RKO (cell line): ENCODE data around the gene GEMIN5.
"Not testable (repeated sequence)": the region's sequence is repeated elsewhere in the genome, so short reads cannot be mapped to it uniquely, and the experiment has no call there.

Experiments used
- DNase-seq: peaks from one replicate; pipeline ENCODE4 v3.0.0-alpha.2; 2016; ENCODE audit warnings: low spot score

Gene GEMIN5, protein sequence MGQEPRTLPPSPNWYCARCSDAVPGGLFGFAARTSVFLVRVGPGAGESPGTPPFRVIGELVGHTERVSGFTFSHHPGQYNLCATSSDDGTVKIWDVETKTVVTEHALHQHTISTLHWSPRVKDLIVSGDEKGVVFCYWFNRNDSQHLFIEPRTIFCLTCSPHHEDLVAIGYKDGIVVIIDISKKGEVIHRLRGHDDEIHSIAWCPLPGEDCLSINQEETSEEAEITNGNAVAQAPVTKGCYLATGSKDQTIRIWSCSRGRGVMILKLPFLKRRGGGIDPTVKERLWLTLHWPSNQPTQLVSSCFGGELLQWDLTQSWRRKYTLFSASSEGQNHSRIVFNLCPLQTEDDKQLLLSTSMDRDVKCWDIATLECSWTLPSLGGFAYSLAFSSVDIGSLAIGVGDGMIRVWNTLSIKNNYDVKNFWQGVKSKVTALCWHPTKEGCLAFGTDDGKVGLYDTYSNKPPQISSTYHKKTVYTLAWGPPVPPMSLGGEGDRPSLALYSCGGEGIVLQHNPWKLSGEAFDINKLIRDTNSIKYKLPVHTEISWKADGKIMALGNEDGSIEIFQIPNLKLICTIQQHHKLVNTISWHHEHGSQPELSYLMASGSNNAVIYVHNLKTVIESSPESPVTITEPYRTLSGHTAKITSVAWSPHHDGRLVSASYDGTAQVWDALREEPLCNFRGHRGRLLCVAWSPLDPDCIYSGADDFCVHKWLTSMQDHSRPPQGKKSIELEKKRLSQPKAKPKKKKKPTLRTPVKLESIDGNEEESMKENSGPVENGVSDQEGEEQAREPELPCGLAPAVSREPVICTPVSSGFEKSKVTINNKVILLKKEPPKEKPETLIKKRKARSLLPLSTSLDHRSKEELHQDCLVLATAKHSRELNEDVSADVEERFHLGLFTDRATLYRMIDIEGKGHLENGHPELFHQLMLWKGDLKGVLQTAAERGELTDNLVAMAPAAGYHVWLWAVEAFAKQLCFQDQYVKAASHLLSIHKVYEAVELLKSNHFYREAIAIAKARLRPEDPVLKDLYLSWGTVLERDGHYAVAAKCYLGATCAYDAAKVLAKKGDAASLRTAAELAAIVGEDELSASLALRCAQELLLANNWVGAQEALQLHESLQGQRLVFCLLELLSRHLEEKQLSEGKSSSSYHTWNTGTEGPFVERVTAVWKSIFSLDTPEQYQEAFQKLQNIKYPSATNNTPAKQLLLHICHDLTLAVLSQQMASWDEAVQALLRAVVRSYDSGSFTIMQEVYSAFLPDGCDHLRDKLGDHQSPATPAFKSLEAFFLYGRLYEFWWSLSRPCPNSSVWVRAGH (N-terminal part only)

DNA sequence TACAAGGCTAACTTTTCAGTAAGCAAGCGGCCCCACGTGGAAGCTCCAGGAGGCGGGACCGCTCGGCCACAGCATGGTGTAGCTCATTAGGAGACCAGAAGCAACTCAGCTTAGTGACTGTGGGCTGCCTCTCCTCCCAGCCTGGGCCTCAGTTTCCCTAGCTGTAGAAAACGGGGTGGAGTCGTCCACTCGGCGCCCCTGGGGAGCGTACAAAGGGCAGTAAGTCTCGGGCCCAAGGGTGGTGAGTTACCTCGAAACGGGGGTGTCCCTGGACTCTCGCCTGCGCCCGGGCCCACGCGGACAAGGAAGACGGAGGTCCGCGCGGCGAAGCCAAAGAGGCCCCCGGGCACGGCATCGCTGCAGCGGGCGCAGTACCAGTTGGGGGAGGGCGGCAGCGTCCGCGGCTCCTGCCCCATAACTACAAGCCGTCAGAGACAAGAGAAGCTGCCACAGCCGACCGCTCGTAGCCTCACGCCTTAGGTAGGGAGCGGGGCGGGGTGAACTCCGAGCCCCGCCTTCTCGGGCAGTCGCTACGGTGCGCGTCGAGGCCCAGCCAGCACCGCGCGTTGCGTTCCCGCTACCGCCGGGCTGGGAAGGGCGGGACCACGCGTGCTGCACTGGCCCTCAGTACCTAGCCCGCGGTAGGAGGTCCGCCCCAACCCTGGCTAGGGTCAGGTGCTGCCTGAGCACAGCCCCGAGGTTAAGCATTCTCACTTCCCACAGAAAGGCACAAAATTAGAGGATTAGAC, at the start of gene GEMIN5:
TSS of gene GEMIN5 (minus strand) at position 494 of the 749 bp plus-strand sequence. CDS start at position 416, 78 bp downstream.
- peak; percentile 90 for DNase-seq

DNA sequence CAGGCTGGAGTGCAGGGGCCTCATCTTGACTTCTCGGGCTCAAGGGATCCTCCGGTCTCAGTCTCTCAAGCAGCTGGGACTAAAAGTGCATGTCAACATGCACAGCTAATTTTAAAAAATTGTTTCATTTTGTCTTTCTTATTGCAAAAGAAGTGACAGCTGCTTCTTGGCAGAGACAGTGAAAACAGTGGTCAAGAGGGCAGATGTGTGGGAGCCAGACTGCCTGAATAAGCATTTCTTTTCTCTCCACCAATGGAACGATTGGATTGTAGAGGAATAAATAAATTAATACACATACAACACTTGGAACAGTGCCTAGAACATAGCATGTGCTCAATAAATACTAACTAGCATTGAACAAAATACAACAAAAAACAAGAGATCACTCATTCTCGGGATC, 48.1 kb upstream of the GEMIN5 start:
- no peak for DNase-seq

DNA sequence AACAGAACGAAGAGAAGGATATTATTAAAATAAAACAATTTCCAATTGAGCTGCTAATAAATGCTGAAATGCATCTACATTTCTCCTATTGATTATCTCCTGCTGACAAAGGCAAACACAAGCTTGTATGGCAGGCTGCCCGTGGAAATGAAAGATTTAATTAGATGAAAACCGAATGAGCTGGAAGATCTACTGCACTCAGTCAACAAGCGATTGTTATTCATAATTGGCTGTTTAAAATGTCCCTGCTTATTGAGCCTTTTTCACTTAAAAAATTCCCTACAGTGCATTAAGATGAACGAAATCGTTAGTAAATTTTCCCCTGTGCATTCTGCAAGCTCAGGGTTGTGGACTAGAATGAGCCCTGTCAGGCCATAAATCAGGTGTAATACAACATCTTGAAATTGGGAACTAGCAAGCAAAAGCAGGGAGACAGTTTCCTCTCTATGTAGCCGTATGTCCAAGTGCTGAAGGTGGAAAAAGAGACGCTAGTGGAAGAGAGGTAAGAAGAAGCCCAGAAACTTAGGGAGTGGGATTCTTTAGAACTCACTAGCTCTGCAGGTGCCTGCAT, 47.0 kb upstream of the GEMIN5 start:
- no peak for DNase-seq

DNA sequence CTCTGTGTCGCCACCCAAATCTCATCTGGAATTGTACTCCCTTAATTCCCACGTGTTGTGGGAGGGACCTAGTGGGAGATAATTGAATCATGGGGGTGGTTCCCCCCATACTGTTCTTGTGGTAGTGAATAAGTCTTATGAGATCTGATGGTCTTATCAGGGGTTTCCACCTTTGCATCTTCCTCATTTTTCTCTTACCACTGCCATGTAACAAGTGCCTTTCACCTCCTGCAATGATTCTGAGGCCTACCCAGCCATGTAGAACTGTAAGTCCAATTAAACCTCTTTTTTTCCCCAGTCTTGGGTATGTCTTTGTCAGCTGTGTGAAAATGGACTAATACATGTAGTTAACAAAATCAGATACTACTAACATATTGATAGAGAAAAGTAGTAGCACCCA, 40.3 kb upstream of the GEMIN5 start:
- not testable (repeated sequence) for DNase-seq

DNA sequence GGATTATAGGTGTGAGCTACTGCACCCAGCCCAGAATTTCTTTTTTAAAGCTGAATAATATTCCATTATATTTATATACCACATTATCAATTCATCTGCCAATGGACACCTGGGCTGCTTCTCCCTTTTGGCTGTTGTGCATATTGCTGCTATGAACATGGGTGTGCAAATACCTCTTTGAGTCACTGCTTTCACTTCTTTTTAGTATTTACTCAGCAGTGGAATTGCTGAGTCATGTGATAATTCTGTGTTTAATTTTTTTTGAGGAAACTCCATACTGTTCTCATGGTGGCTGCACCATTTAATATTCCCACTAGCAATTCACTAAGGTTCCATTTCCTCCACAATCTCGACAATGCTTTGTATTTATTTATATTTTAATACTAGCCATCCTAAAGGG, 39.4 kb upstream of the GEMIN5 start:
- no peak for DNase-seq

DNA sequence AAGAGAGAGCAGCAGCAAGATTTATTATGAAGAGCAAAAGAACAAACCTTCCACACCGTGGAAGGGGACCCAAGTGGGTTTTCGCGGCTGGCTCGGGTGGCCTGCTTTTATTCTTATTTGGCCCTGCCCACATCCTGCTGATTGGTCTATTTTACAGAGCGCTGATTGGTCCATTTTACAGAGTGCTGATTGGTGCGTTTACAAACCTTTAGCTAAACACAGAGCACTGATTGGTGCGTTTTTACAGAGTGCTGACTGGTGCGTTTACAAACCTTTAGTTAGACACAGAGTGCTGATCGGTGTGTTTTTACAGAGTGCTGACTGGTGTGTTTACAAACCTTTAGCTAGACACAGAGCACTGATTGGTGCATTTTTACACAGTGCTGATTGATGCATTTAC, 38.1 kb upstream of the GEMIN5 start:
- DNase-seq = not testable (repeated sequence)

DNA sequence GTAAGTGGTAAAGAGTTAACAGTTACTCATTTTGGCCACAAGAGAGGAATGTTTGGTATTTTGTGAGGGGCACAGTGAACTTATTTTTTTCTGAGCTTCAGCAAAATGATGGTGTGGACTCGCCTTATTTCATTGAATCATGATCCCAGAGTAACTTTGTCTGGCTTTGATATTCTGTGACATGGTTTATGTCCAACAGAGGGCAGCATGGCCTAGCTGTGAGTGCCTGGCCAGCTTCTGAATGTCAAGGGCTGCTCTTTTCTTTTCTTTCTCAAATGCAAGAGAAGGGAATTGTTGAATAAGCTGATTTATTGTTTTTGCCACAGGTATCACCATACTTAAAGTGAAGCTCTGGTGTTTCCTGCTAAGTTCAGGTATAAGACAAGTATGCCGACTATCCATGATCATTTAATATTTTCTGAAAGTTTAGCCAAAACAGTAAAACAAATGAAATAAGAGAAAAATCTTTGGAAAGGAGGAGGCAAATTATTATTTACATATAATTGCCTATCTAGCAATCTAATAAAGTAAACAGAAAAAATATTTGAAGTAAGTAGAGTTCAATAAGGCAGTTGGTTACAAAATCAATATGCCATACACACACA, 34.6 kb upstream of the GEMIN5 start:
- peak; percentile 62 for DNase-seq

DNA sequence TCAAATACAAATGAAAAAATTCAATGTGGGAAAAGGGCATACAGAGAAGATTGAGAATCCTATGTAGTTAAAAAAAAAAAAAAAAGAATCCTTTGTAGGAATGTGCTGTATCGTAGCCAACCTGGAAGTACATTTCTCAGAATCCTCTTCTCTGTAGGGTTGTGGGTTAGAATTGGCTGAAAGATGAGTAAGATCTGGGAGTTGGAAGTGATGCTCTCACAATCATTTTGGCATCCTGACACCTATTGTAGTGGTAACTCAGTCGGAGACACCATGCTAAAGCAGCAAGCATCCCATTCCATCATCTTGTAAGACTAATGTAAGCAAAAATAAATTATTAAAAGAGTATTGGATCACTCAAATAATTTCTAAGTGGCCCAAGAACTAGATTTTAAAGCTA, 33.5 kb upstream of the GEMIN5 start:
- no peak for DNase-seq

DNA sequence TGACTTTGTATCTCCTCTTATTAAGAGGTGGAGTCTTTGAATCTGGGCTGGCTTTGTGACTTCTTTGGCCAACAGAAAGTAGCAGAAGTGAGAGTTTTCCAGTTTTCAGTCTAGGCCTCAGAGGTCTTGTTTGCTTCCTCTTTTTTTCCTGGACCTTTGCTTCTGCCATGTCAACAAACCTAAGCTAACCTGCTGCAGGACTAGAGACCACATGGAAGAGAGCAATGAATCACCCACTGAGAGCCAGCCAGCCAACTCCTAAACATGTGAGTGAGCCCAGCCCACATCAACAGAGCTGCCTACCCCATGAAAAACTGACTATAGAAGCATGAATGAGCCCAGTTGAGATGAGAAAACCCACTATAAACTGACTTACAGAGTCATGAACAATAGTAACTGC, 32.7 kb upstream of the GEMIN5 start:
- no peak for DNase-seq

DNA sequence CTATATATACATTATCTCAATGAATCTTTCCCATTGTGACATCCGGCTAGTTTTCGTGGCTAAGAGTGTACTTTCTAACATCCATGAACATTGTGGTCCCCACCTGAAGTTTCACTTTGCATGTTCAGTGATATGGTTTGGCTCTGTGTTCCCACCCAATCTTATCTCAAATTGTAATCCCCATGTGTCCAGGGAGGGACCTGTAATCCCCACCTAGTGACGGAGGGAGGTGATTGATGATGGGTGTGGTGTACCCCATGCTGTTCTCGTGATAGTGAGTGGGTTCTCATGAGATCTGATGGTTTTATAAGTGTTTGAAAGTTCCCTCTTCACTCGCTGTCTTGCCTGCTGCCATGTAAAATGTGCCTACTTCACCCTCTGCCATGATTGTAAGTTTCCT, 30.9 kb upstream of the GEMIN5 start:
- no peak for DNase-seq

DNA sequence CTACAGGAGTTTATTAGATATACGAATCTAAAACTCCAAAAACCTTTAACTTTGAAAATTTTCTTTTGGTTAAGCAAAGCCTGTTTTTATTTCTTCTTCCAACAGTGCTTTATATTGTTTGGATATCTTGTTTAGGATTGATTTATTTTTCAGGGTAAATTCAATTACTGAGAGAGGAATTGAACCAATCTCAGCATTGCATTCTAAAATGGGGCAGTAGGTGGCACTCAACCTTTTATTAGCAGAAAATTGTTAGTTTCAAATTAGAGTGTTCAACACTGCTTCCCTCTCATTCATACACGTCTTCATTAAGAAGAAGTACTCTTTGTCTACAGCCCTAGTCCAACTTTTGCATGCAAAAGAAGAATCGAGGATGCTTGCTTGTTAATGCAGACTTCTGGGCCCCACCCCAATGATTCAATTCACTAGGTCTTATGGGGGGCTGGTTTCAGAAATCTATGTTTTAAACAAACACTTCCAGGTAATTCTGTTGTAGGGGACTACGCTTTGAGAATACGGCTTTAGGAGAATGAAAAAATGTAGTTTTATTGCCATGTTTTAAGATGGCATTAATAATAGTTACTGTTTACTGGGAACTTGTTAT, 29.5 kb upstream of the GEMIN5 start:
- peak; percentile 27 for DNase-seq

DNA sequence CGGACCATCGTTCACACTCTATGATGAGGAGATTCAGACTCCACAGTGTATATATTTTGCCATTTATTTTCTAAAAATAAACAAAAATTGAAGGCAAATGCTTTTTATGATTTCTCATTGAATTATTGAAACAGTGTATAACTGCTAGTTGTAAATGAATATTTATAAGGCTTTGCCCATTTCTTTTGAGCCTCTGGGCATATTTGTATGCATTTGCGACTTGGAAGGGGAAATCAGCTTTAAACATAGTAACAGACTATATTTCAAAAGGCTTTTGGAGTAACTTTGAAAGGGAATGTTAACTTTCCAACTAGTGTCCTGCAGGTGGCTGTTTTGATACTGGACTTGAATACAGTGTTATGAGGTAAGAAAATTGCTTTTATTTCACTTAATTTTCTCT, 28.9 kb upstream of the GEMIN5 start:
- DNase-seq = no peak

DNA sequence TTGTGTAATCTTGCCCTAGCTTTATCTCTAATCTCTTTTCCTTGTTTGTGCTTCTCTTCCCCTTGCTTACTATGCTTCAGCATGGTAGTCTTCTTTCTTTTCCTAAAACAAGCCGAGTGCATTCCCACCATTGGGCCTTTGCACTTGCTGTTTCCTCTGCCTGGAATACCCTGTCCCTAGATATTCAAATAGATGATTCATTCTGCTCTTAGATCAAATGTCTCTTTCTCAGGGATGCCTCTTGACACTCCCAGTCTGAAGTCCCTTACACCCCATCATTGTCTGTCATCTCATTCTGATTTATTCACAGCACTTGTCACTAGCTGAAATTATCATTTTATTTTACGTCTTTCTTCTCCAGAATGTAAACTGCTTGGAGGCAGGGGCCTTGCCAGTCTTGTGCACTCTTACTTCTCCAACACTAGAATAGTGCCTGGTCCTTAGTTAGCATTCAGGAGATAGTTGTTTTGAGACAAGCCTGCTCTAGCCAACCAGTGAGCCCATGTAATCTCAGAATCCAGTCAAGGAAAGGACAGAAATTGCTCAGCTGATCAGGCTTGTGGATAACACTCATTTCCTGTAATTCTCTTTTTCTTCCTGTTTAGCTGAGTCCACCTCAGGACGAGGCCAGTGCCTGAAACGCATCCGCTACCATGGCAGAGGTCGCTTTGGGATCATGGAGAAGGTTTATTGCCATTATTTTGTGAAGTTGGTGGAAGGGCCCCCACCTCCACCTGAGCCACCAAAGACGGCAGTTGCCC, 28.2 kb upstream of the GEMIN5 start:
- no peak for DNase-seq

DNA sequence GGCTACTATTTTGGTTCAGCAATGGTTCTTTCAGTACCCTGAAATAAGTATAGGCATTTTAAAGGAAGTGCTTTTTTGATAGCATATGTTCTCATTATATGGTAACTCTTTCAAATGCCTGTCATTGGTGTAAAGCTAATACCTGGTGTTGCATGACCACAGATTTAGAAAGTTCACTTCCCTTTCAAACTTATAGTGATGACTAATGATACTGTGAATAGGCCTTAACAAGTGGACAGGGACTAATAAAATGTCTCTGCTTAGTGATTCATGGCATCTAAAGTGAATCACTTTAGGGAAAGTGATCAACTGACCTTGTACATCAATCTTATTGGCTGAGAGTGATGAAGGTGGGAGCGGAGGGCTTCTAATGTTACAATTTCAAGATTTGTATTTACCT, 24.5 kb upstream of the GEMIN5 start:
- DNase-seq = peak; percentile 74

DNA sequence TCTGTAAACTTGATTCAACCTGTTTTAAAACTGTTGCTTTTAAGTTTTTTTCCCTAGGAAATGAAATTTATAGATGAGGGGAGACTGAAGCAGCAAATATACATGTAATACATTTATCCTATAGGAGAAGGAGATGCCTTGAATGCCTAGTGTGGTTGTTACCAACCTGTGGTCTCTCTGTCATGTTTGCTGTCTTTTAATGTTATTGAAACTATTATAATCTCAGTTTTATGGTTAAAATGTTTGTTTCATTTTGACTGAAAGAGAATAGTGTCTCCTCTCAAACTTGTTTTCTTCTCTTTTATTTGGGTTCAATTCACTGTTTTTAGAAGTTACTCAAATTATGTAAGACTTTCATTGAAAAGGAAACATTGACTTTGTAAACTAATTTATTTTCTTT, 18.7 kb upstream of the GEMIN5 start:
- no peak for DNase-seq

DNA sequence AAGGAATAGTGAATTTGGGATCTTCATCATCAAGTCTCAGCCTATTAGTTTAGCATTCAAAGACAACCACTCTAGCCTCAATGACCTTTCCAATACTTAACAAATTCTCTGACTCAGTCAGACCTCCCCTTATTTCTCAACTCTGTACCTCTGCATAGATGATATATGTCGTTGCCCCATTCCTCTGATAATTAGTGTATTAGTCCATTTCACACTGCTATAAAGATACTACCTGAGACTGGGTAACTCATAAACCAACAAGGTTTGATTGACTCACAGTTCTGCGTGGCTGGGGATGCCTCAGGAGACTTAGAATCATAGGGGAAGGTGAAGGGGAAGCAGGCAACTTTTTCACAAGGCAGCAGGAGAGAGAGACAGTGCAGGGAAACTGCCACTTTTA, 11.8 kb upstream of the GEMIN5 start:
- DNase-seq = no peak

DNA sequence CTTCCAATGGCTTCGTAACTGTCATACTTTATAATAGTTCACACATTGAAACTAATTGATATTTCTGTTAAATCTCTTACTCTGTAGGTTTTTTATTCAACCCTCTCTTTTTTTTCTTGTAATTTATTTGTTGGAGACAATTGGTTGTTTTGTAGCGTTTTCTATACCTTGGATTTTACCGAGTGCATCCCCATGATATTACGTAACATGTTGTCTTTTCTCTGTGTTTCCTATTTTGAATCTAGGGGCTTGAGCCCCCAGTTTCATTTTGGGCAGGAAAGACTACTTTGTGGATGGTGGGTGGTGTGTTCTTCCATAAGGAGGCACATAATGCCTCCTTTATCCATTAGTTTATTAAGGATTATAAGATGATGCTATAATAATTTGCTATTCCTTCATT, 10.3 kb upstream of the GEMIN5 start:
- no peak for DNase-seq

DNA sequence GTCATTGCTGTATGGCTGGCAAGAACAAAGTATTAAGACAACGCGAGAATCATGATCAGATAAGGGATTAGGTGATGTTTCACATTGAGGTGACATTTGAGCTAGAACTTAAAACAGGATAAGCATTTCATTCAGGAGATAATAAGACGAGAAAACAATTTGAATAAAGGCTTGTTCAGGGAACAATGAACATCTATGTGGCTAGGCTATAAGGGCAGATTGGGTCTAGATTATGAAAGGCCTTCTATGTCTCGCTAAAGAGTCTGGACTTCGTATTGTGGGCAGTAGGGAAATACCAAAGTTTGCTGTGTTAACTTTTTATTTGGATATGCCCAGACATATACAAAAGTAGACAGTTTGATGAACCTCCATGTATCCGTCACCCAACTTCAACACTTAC, 9.8 kb upstream of the GEMIN5 start:
- DNase-seq = no peak

DNA sequence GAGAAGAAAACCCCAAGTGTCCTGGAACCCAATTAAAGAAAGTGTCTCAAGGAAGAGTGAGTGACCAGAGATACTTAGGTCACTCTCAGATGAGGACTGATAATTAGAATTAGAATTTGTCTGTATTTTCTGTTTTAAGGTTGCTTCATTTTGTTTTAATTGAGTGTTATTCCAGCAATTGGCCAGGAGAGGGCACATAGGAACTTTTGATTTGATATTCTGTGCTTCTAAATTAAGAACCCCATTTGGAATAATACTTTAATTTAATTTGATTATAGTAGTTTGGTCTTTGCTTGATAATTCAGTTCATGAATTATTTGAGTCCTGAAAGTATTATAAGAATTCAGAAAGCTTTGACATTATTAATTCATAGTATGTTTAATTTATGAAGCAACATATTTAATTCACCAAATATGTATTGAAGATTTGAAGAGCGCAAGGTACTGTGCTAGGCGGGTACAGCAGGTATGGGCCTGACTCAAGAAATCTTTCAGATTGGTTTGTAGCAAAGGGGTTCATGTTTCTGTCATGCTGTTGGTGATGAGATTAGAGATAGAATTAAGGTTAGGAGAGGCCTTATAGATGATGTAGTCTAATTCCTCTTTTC, 7.8 kb upstream of the GEMIN5 start:
- peak; percentile 53 for DNase-seq
